Mucosa of rectum (tissue), 2 donors: Measurements from ENCODE around the gene TBATA.

Experiments used
- H3K27ac ChIP-seq, 2 donors: one replicate each; pipeline ENCODE4 v1.7.0; 2013; ENCODE audit warnings: inconsistent platforms in 2 of 2, low read depth in 2 of 2, low read length in 2 of 2
- H3K27me3 ChIP-seq, 2 donors: one replicate each; pipeline ENCODE4 v1.7.0; 2013; ENCODE audit warnings: low read length in 2 of 2; ENCODE audit not compliant: control insufficient read depth in 2 of 2, insufficient read depth in 2 of 2
- H3K36me3 ChIP-seq, 2 donors: one replicate each; pipeline ENCODE4 v1.7.0; 2013; ENCODE audit warnings: low read length in 2 of 2; ENCODE audit not compliant: control insufficient read depth in 2 of 2, insufficient read depth in 2 of 2
- H3K4me1 ChIP-seq, 2 donors: one replicate each; pipeline ENCODE4 v1.7.0; 2013; ENCODE audit warnings: low read length in 2 of 2, mild to moderate bottlenecking in 1 of 2; ENCODE audit not compliant: control insufficient read depth in 2 of 2, insufficient read depth in 2 of 2
- H3K4me3 ChIP-seq, 2 donors: one replicate each; pipeline ENCODE4 v1.7.0; 2013; ENCODE audit warnings: low read length in 2 of 2
- H3K9ac ChIP-seq, 2 donors: one replicate each; pipeline ENCODE4 v1.7.0; 2013; ENCODE audit warnings: low read length in 2 of 2, low read depth in 1 of 2, mild to moderate bottlenecking in 1 of 2
- H3K9me3 ChIP-seq, 2 donors: one replicate each; pipeline ENCODE4 v1.7.0; 2013; ENCODE audit warnings: low read length in 2 of 2; ENCODE audit not compliant: control insufficient read depth in 2 of 2
- donor health status: healthy.
- donor health status: Normal muscosa, but diverticular disease.

Gene TBATA

GRCh38 chr10:70747192-70747965, 37.8 kb downstream of the TBATA start:
- Histone ChIP-seq H3K36me3 (no peaks in the 10 kb centered on the region), H3K4me3 (no peak overlapping the region), H3K4me1 (peaks cover 5 to 7% of the 10 kb centered on the region in 2 donors), H3K9ac (no peak overlapping the region), H3K9me3 (no peaks in the 10 kb centered on the region), H3K27me3 (no peaks in the 10 kb centered on the region), H3K27ac (no peak overlapping the region)

GRCh38 chr10:70745555-70745954, 39.6 kb downstream of the TBATA start:
- no peaks in the 10 kb centered on the region for H3K27me3 ChIP-seq
- H3K9ac ChIP-seq, result no peak overlapping the region
- H3K36me3 ChIP-seq, result no peaks in the 10 kb centered on the region
- no peaks in the 10 kb centered on the region for H3K9me3 ChIP-seq
- H3K4me1 ChIP-seq, result peaks cover 9 to 11% of the 10 kb centered on the region in 2 donors
- no peak overlapping the region for H3K4me3 ChIP-seq
- H3K27ac ChIP-seq, result no peak overlapping the region

GRCh38 chr10:70744617-70745143, 40.5 kb downstream of the TBATA start:
- Histone ChIP-seq H3K27me3 (no peaks in the 10 kb centered on the region), H3K36me3 (no peaks in the 10 kb centered on the region), H3K4me3 (no peak overlapping the region), H3K4me1 (peaks cover 9 to 11% of the 10 kb centered on the region in 2 donors), H3K9ac (no peak overlapping the region), H3K9me3 (no peaks in the 10 kb centered on the region), H3K27ac (no peak overlapping the region)

- H3K9ac ChIP-seq, result no peak overlapping the region
- H3K9me3 ChIP-seq, result no peaks in the 10 kb centered on the region
- no peaks in the 10 kb centered on the region for H3K36me3 ChIP-seq
- peaks cover 9 to 11% of the 10 kb centered on the region in 2 donors for H3K4me1 ChIP-seq
- no peak overlapping the region for H3K4me3 ChIP-seq
- no peaks in the 10 kb centered on the region for H3K27me3 ChIP-seq
- H3K27ac ChIP-seq, result peak overlapping the region in 1 of 2 donors; percentile 67
Measured at GRCh38 chr10:70743879-70744278, 41.3 kb downstream of the TBATA start.

- Histone ChIP-seq H3K27ac (peak overlapping the region; percentile 67 to 71), H3K4me3 (no peak overlapping the region), H3K36me3 (no peaks in the 10 kb centered on the region), H3K27me3 (no peaks in the 10 kb centered on the region), H3K9me3 (no peaks in the 10 kb centered on the region), H3K4me1 (peaks cover 11 to 13% of the 10 kb centered on the region in 2 donors), H3K9ac (no peak overlapping the region)
Measured at GRCh38 chr10:70743430-70743788, 41.8 kb downstream of the TBATA start.

GRCh38 chr10:70742537-70743429, 42.4 kb downstream of the TBATA start:
- H3K9me3 ChIP-seq, result no peaks in the 10 kb centered on the region
- H3K27me3 ChIP-seq, result no peaks in the 10 kb centered on the region
- H3K9ac ChIP-seq, result no peak overlapping the region
- peaks cover 11 to 13% of the 10 kb centered on the region in 2 donors for H3K4me1 ChIP-seq
- H3K36me3 ChIP-seq, result no peaks in the 10 kb centered on the region
- H3K4me3 ChIP-seq, result no peak overlapping the region
- peak overlapping the region; percentile 67 to 71 for H3K27ac ChIP-seq

GRCh38 chr10:70740406-70741288, 44.5 kb downstream of the TBATA start:
- Histone ChIP-seq H3K9ac (no peak overlapping the region), H3K27ac (no peak overlapping the region), H3K4me3 (no peak overlapping the region), H3K9me3 (no peaks in the 10 kb centered on the region), H3K27me3 (no peaks in the 10 kb centered on the region), H3K4me1 (peaks cover 11 to 13% of the 10 kb centered on the region in 2 donors), H3K36me3 (no peaks in the 10 kb centered on the region)

- H3K9me3 ChIP-seq, result no peaks in the 10 kb centered on the region
- peaks cover 11 to 13% of the 10 kb centered on the region in 2 donors for H3K4me1 ChIP-seq
- H3K4me3 ChIP-seq, result no peak overlapping the region
- H3K27ac ChIP-seq, result peak overlapping the region in 1 of 2 donors; percentile 13
- H3K36me3 ChIP-seq, result no peaks in the 10 kb centered on the region
- no peak overlapping the region for H3K9ac ChIP-seq
- H3K27me3 ChIP-seq, result no peaks in the 10 kb centered on the region
Measured at GRCh38 chr10:70738761-70739121, 46.4 kb downstream of the TBATA start.

- Histone ChIP-seq H3K4me3 (no peak overlapping the region), H3K27me3 (no peaks in the 10 kb centered on the region), H3K9ac (no peak overlapping the region), H3K27ac (peak overlapping the region in 1 of 2 donors; percentile 13), H3K4me1 (peaks cover 9% of the 10 kb centered on the region in 2 donors), H3K36me3 (no peaks in the 10 kb centered on the region), H3K9me3 (no peaks in the 10 kb centered on the region)
Measured at GRCh38 chr10:70738006-70738760, 47.0 kb downstream of the TBATA start.
